HG03045 (cell line): ENCODE results near the gene FAM98C.

Experiments
- ATAC-seq: cut with Tn5 transposase; IDR thresholded peaks from one replicate; pipeline ENCODE4 v1.9.1; 2021; ENCODE audit warnings: mild to moderate bottlenecking, moderate library complexity; ENCODE audit not compliant: unreplicated experiment

The FAM98C gene

GRCh38 chr19:38377052-38377451 is 25.8 kb upstream of the FAM98C start:
- ATAC-seq: no peak

- no peak for ATAC-seq
These were observed 24.0 kb upstream of the FAM98C start for GRCh38 chr19:38378866-38379265.

GRCh38 chr19:38381138-38381537 is 21.8 kb upstream of the FAM98C start:
- ATAC-seq: no peak

GRCh38 chr19:38383184-38383583 is 19.7 kb upstream of the FAM98C start:
- ATAC-seq: no peak

- no peak for ATAC-seq
These were observed 19.1 kb upstream of the FAM98C start for GRCh38 chr19:38383743-38384142.

GRCh38 chr19:38384209-38385027 is 18.5 kb upstream of the FAM98C start:
- no peak for ATAC-seq

- no peak for ATAC-seq
These were observed 17.7 kb upstream of the FAM98C start for GRCh38 chr19:38385057-38385803.

GRCh38 chr19:38385804-38386257 is 17.1 kb upstream of the FAM98C start:
- no peak for ATAC-seq

- ATAC-seq: no peak
These were observed 16.5 kb upstream of the FAM98C start for GRCh38 chr19:38386300-38386970.

GRCh38 chr19:38386971-38387549 is 15.8 kb upstream of the FAM98C start:
- no peak for ATAC-seq

GRCh38 chr19:38387550-38388348 is 15.1 kb upstream of the FAM98C start, which contains the start of gene GGN:
GGN (minus strand) TSS chr19:38388034; CDS start chr19:38387261, 773 bp downstream.
- no peak for ATAC-seq

GRCh38 chr19:38388349-38389100 is 14.4 kb upstream of the FAM98C start, which contains the start of gene SPRED3:
SPRED3 (plus strand) TSS chr19:38388697; CDS start chr19:38390303, 1,606 bp downstream.
- ATAC-seq: no peak

- no peak for ATAC-seq
These were observed 13.6 kb upstream of the FAM98C start for GRCh38 chr19:38389101-38389925.

- ATAC-seq: no peak
These were observed 12.7 kb upstream of the FAM98C start for GRCh38 chr19:38389957-38390924.

- no peak for ATAC-seq
These were observed 10.9 kb upstream of the FAM98C start for GRCh38 chr19:38391911-38392464.

- ATAC-seq: no peak
These were observed 10.1 kb upstream of the FAM98C start for GRCh38 chr19:38392707-38393308.

- ATAC-seq: no peak
These were observed 8.4 kb upstream of the FAM98C start for GRCh38 chr19:38394488-38394887.
